HepG2 (cell line): ENCODE data around the gene TTC31. TPM values are rescaled to one million over a fixed set of nuclear protein-coding genes. Genes with fewer than 3 reads are reported as not detected.

Source experiments
- HDAC2 ChIP-seq: sonication (generic); formaldehyde crosslinking; IDR thresholded peaks from 2 replicates; pipeline ENCODE4 v1.4.0; 2020; ENCODE audit warnings: missing genetic modification reagents
- HIVEP1 ChIP-seq: sonication (generic); formaldehyde crosslinking; IDR thresholded peaks from 2 replicates; pipeline ENCODE4 v1.4.0; 2020; ENCODE audit warnings: mild to moderate bottlenecking, missing genetic modification reagents
- JUN ChIP-seq: sonication (generic); formaldehyde crosslinking; IDR thresholded peaks from 2 replicates; pipeline ENCODE4 v1.4.0; 2020; ENCODE audit warnings: mild to moderate bottlenecking, missing genetic modification reagents
- NFIB ChIP-seq: sonication (generic); formaldehyde crosslinking; IDR thresholded peaks from 2 replicates; pipeline ENCODE4 v1.9.0; 2021; ENCODE audit warnings: missing genetic modification reagents, mild to moderate bottlenecking, borderline replicate concordance
- NFKB2 ChIP-seq: sonication (generic); formaldehyde crosslinking; IDR thresholded peaks from 2 replicates; pipeline ENCODE4 v1.4.0; 2020; ENCODE audit warnings: missing genetic modification reagents, borderline replicate concordance
- PHF21A ChIP-seq: sonication (generic); formaldehyde crosslinking; IDR thresholded peaks from 2 replicates; pipeline ENCODE4 v1.5.0; 2020; ENCODE audit warnings: mild to moderate bottlenecking, missing genetic modification reagents
- POLR2AphosphoS2 ChIP-seq: IDR thresholded peaks from 2 replicates; pipeline ENCODE4 v1.6.1; 2011; ENCODE audit warnings: low read depth, low read length, improper control_type of control experiment
- STAG1 ChIP-seq: sonication (generic); formaldehyde crosslinking; IDR thresholded peaks from 2 replicates; pipeline ENCODE4 v1.4.0; 2020; ENCODE audit warnings: missing genetic modification reagents
- STAT5B ChIP-seq: sonication (generic); formaldehyde crosslinking; IDR thresholded peaks from 2 replicates; pipeline ENCODE4 v1.4.0; 2020; ENCODE audit warnings: missing genetic modification reagents
- THYN1 ChIP-seq: sonication (generic); formaldehyde crosslinking; IDR thresholded peaks from 2 replicates; pipeline ENCODE4 v1.8.1; 2023; ENCODE audit warnings: low read depth, mild to moderate bottlenecking, moderate library complexity, missing genetic modification reagents, borderline replicate concordance
- TSC22D2 ChIP-seq: sonication (generic); formaldehyde crosslinking; IDR thresholded peaks from 2 replicates; pipeline ENCODE4 v1.5.1; 2020; ENCODE audit warnings: missing genetic modification reagents, mild to moderate bottlenecking, borderline replicate concordance
- ZNF326 ChIP-seq: sonication (generic); formaldehyde crosslinking; IDR thresholded peaks from 2 replicates; pipeline ENCODE4 v1.4.0; 2020; ENCODE audit warnings: missing genetic modification reagents, borderline replicate concordance
- ZNF350 ChIP-seq: sonication (generic); formaldehyde crosslinking; IDR thresholded peaks from 2 replicates; pipeline ENCODE4 v1.4.0; 2020; ENCODE audit warnings: mild to moderate bottlenecking, low read depth, missing genetic modification reagents, borderline replicate concordance
- ZNF441 ChIP-seq: sonication (generic); formaldehyde crosslinking; IDR thresholded peaks from 2 replicates; pipeline ENCODE4 v1.7.0; 2021; ENCODE audit warnings: missing genetic modification reagents, borderline replicate concordance
- ZNF550 ChIP-seq: sonication (generic); formaldehyde crosslinking; IDR thresholded peaks from 2 replicates; pipeline ENCODE4 v1.4.0; 2020; ENCODE audit warnings: mild to moderate bottlenecking, missing genetic modification reagents, borderline replicate concordance
- ZNF724P ChIP-seq: sonication (generic); formaldehyde crosslinking; IDR thresholded peaks from 2 replicates; pipeline ENCODE4 v1.8.0; 2022; ENCODE audit warnings: missing genetic modification reagents, borderline replicate concordance
- ZNF841 ChIP-seq: sonication (generic); formaldehyde crosslinking; IDR thresholded peaks from 2 replicates; pipeline ENCODE4 v1.8.1; 2023; ENCODE audit warnings: missing genetic modification reagents, borderline replicate concordance
- ZNF883 ChIP-seq: sonication (generic); formaldehyde crosslinking; IDR thresholded peaks from 2 replicates; pipeline ENCODE4 v1.5.1; 2020; ENCODE audit warnings: mild to moderate bottlenecking, missing genetic modification reagents; ENCODE audit errors: not compliant biosample characterization
- polyA plus RNA-seq, 8 experiments: library from polyadenylated mRNA; depleted of rRNA in 3 of 8; stranded (reverse) in 7 of 8; unstranded in 1 of 8; fragments of >200 nt; fragmentation: Illumina TruSeq in 4 of 8; extraction: Trizol in 4 of 8; gene quantifications; 2 replicates each; pipeline versions ENCODE4 v1.2.1 to v1.2.3, GENCODE V29; 2011 to 2016; ENCODE audit warnings: low read depth in 4 of 8, missing spikeins in 1 of 8, mixed read lengths in 1 of 8; ENCODE audit not compliant: insufficient read depth in 1 of 8
- total RNA-seq, 5 experiments: library from RNA; depleted of rRNA; stranded (reverse); fragments of >200 nt; fragmentation: Illumina TruSeq; extraction: Trizol; gene quantifications; 2 replicates each; pipeline ENCODE4 v1.2.3, GENCODE V29; 2016; ENCODE audit warnings: low read depth in 1 of 5
- TF ChIP-seq, protein P1 (sequence below): sonication (generic); formaldehyde crosslinking; IDR thresholded peaks from 2 replicates; pipeline ENCODE4 v1.9.0; 2021; ENCODE audit warnings: mild to moderate bottlenecking, missing genetic modification reagents
- TF ChIP-seq, protein P2 (sequence below): sonication (generic); formaldehyde crosslinking; IDR thresholded peaks from 2 replicates; pipeline ENCODE4 v1.5.0; 2020; ENCODE audit warnings: mild to moderate bottlenecking, missing genetic modification reagents
- TF ChIP-seq, protein P3 (sequence below): sonication (generic); formaldehyde crosslinking; IDR thresholded peaks from 2 replicates; pipeline ENCODE4 v1.4.0; 2020; ENCODE audit warnings: low read depth, mild to moderate bottlenecking, missing genetic modification reagents

The TTC31 gene
- total and polyA plus RNA-seq, 2 of the 13 experiments (the other 11 are each of a cell fraction or from before 2014, with no cell fraction given): 28.3 to 39.5 TPM

DNA sequence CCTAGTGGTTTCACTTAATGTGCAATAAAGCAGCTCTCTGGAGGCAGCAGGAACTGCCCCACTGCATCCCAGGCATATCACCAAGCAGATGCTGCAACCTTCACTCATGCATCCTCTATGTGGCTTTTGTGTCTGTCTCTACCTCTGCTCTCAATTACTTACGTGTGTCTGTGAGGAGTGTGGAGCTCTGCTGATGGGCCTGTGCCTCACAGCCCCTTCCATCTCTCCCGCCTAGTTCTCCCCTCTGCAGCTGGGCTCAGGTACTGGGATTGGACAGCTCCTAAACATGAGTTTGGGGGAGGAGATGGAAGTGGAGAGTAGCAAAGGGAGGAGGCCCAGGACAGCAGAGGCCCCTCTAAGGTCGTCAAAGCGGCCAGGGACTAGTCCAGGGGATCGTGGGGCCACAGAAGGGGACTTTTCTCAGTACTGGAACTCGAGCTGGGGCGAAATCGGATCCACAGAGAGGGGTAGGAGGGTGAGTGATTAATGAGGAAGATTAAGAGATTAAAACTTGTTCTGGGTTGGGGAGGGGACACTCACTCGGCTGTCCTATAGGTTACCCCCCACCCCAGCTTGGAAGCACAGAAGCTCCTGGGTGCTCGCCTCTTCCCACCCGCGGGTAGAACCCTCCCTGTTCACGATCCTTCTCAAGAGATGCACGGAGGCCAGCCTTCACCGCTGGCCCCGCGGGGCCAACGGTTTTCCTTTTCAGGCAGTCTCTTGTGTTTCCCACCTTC lies 18.6 kb downstream of the TTC31 start (continued):
- TF ChIP-seq, protein P1, sequence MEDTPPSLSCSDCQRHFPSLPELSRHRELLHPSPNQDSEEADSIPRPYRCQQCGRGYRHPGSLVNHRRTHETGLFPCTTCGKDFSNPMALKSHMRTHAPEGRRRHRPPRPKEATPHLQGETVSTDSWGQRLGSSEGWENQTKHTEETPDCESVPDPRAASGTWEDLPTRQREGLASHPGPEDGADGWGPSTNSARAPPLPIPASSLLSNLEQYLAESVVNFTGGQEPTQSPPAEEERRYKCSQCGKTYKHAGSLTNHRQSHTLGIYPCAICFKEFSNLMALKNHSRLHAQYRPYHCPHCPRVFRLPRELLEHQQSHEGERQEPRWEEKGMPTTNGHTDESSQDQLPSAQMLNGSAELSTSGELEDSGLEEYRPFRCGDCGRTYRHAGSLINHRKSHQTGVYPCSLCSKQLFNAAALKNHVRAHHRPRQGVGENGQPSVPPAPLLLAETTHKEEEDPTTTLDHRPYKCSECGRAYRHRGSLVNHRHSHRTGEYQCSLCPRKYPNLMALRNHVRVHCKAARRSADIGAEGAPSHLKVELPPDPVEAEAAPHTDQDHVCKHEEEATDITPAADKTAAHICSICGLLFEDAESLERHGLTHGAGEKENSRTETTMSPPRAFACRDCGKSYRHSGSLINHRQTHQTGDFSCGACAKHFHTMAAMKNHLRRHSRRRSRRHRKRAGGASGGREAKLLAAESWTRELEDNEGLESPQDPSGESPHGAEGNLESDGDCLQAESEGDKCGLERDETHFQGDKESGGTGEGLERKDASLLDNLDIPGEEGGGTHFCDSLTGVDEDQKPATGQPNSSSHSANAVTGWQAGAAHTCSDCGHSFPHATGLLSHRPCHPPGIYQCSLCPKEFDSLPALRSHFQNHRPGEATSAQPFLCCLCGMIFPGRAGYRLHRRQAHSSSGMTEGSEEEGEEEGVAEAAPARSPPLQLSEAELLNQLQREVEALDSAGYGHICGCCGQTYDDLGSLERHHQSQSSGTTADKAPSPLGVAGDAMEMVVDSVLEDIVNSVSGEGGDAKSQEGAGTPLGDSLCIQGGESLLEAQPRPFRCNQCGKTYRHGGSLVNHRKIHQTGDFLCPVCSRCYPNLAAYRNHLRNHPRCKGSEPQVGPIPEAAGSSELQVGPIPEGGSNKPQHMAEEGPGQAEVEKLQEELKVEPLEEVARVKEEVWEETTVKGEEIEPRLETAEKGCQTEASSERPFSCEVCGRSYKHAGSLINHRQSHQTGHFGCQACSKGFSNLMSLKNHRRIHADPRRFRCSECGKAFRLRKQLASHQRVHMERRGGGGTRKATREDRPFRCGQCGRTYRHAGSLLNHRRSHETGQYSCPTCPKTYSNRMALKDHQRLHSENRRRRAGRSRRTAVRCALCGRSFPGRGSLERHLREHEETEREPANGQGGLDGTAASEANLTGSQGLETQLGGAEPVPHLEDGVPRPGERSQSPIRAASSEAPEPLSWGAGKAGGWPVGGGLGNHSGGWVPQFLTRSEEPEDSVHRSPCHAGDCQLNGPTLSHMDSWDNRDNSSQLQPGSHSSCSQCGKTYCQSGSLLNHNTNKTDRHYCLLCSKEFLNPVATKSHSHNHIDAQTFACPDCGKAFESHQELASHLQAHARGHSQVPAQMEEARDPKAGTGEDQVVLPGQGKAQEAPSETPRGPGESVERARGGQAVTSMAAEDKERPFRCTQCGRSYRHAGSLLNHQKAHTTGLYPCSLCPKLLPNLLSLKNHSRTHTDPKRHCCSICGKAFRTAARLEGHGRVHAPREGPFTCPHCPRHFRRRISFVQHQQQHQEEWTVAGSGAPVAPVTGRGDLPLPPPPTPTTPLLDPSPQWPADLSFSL (CRISPR knock-in tag): no peak
- TF ChIP-seq ZNF841 (CRISPR knock-in tag): no peak
- TF ChIP-seq, protein P2, sequence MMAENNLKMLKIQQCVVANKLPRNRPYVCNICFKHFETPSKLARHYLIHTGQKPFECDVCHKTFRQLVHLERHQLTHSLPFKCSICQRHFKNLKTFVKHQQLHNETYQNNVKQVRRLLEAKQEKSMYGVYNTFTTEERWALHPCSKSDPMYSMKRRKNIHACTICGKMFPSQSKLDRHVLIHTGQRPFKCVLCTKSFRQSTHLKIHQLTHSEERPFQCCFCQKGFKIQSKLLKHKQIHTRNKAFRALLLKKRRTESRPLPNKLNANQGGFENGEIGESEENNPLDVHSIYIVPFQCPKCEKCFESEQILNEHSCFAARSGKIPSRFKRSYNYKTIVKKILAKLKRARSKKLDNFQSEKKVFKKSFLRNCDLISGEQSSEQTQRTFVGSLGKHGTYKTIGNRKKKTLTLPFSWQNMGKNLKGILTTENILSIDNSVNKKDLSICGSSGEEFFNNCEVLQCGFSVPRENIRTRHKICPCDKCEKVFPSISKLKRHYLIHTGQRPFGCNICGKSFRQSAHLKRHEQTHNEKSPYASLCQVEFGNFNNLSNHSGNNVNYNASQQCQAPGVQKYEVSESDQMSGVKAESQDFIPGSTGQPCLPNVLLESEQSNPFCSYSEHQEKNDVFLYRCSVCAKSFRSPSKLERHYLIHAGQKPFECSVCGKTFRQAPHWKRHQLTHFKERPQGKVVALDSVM (CRISPR knock-in tag): no peak; the same call in none of the 2 replicates
- no peak for TF ChIP-seq THYN1
- no peak for TF ChIP-seq TSC22D2
- TF ChIP-seq, protein P3, sequence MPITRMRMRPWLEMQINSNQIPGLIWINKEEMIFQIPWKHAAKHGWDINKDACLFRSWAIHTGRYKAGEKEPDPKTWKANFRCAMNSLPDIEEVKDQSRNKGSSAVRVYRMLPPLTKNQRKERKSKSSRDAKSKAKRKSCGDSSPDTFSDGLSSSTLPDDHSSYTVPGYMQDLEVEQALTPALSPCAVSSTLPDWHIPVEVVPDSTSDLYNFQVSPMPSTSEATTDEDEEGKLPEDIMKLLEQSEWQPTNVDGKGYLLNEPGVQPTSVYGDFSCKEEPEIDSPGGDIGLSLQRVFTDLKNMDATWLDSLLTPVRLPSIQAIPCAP: no peak
- no peak for TF ChIP-seq ZNF550 (CRISPR knock-in tag)
- no peak for TF ChIP-seq HIVEP1
- no peak for TF ChIP-seq HDAC2
- TF ChIP-seq ZNF883 (CRISPR knock-in tag): no peak
- TF ChIP-seq ZNF350: no peak
- TF ChIP-seq STAG1: no peak; the same call in 1 of the 2 replicates
- TF ChIP-seq STAT5B (CRISPR knock-in tag): no peak
- no peak for TF ChIP-seq ZNF724P
- no peak for TF ChIP-seq NFIB (CRISPR knock-in tag)
- 0 out of 2 replicates have a peak, but pooled peaks have one; percentile 14 for TF ChIP-seq ZNF326 (CRISPR knock-in tag)
- peak; percentile 37; the same call in 1 of the 2 replicates for TF ChIP-seq NFKB2 (CRISPR knock-in tag)
- no peak for TF ChIP-seq POLR2AphosphoS2
- no peak for TF ChIP-seq JUN (CRISPR knock-in tag)
- no peak for TF ChIP-seq ZNF441 (CRISPR knock-in tag)
- no peak for TF ChIP-seq PHF21A (CRISPR knock-in tag)
